ENCODE data around the gene KLF13.

GRCh38 chr15:31382713-31383045, 56.0 kb downstream of the KLF13 start:
- TF ChIP-seq, protein P1, sequence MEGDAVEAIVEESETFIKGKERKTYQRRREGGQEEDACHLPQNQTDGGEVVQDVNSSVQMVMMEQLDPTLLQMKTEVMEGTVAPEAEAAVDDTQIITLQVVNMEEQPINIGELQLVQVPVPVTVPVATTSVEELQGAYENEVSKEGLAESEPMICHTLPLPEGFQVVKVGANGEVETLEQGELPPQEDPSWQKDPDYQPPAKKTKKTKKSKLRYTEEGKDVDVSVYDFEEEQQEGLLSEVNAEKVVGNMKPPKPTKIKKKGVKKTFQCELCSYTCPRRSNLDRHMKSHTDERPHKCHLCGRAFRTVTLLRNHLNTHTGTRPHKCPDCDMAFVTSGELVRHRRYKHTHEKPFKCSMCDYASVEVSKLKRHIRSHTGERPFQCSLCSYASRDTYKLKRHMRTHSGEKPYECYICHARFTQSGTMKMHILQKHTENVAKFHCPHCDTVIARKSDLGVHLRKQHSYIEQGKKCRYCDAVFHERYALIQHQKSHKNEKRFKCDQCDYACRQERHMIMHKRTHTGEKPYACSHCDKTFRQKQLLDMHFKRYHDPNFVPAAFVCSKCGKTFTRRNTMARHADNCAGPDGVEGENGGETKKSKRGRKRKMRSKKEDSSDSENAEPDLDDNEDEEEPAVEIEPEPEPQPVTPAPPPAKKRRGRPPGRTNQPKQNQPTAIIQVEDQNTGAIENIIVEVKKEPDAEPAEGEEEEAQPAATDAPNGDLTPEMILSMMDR (conservative IDR thresholded peaks at IDR 0.05; ENCODE audit: low read depth in 2 of 2), result no peak
- TF ChIP-seq POLR2AphosphoS5 (IDR thresholded peaks at IDR 0.05; ENCODE audit: low read depth) (no peak), EZH2 (IDR thresholded peaks at IDR 0.05; ENCODE audit: low read depth, unreplicated experiment) (no peak), REST (IDR thresholded peaks at IDR 0.05; ENCODE audit: unreplicated experiment) (no peak), CREB1 (CRISPR knock-in tag; IDR thresholded peaks at IDR 0.05; ENCODE audit: low read depth) (no peak), EZH2phosphoT487 (IDR thresholded peaks at IDR 0.05; ENCODE audit: unreplicated experiment) (no peak), ZNF114 (CRISPR knock-in tag; IDR thresholded peaks at IDR 0.05) (no peak), JUNB (IDR thresholded peaks at IDR 0.05; ENCODE audit: unreplicated experiment) (no peak), ETS1 (IDR thresholded peaks at IDR 0.05) (no peak)
